Trophoblast cell (in vitro differentiated cells and primary cell): Measurements from ENCODE around the gene COG2.

Experiments
- DNase-seq, 2 donors: peaks; one replicate each; pipeline ENCODE4 v3.0.0-alpha.2; 2016
- H2AFZ ChIP-seq: 2 replicates; pipeline ENCODE4 v1.6.1; 2013; ENCODE audit warnings: low read length, moderate library complexity, mild to moderate bottlenecking; ENCODE audit not compliant: insufficient read depth, poor library complexity
- H2AK5ac ChIP-seq: 2 replicates; pipeline ENCODE4 v1.6.1; 2013; ENCODE audit warnings: mild to moderate bottlenecking, low read length
- H2BK120ac ChIP-seq: 2 replicates; pipeline ENCODE4 v1.6.1; 2013; ENCODE audit warnings: low read length, mild to moderate bottlenecking, moderate library complexity; ENCODE audit not compliant: insufficient read depth, poor library complexity
- H2BK12ac ChIP-seq: 2 replicates; pipeline ENCODE4 v1.6.1; 2013; ENCODE audit warnings: mild to moderate bottlenecking, low read length, moderate library complexity
- H2BK5ac ChIP-seq: 2 replicates; pipeline ENCODE4 v1.6.1; 2013; ENCODE audit warnings: low read length, low read depth, moderate library complexity, mild to moderate bottlenecking; ENCODE audit not compliant: poor library complexity
- H3K14ac ChIP-seq: 2 replicates; pipeline ENCODE4 v1.6.1; 2013; ENCODE audit warnings: mild to moderate bottlenecking, low read length
- H3K18ac ChIP-seq: 2 replicates; pipeline ENCODE4 v1.6.1; 2013; ENCODE audit warnings: mild to moderate bottlenecking, low read length
- H3K23ac ChIP-seq: 2 replicates; pipeline ENCODE4 v1.6.1; 2013; ENCODE audit warnings: low read length
- H3K27ac ChIP-seq: 2 replicates; pipeline ENCODE4 v1.5.1; 2013; ENCODE audit warnings: low read depth, mild to moderate bottlenecking, inconsistent platforms, low read length, moderate library complexity
- H3K27me3 ChIP-seq: 2 replicates; pipeline ENCODE4 v1.6.1; 2013; ENCODE audit warnings: inconsistent platforms, mild to moderate bottlenecking, low read length, moderate library complexity; ENCODE audit not compliant: insufficient read depth
- H3K36me3 ChIP-seq, 2 experiments: 1 replicate in 1 of 2; 2 replicates in 1 of 2; pipeline ENCODE4 v1.6.1; 2013; ENCODE audit warnings: low read length in 2 of 2, mild to moderate bottlenecking in 2 of 2, moderate library complexity in 1 of 2; ENCODE audit not compliant: insufficient read depth in 2 of 2, control insufficient read depth in 1 of 2
- H3K4ac ChIP-seq: 2 replicates; pipeline ENCODE4 v1.6.1; 2013; ENCODE audit warnings: low read depth, mild to moderate bottlenecking, low read length, moderate library complexity
- H3K4me1 ChIP-seq, 2 experiments: 1 replicate in 1 of 2; 2 replicates in 1 of 2; pipeline ENCODE4 v1.6.1; 2013; ENCODE audit warnings: low read length in 2 of 2, mild to moderate bottlenecking in 2 of 2, moderate library complexity in 1 of 2; ENCODE audit not compliant: insufficient read depth in 2 of 2, control insufficient read depth in 1 of 2
- H3K4me2 ChIP-seq: 2 replicates; pipeline ENCODE4 v1.6.1; 2013; ENCODE audit warnings: inconsistent platforms, mild to moderate bottlenecking, low read length, moderate library complexity
- H3K4me3 ChIP-seq: 2 replicates; pipeline ENCODE4 v1.5.1; 2013; ENCODE audit warnings: mild to moderate bottlenecking, low read depth, low read length, inconsistent platforms
- H3K79me1 ChIP-seq: one replicate; pipeline ENCODE4 v1.6.1; 2013; ENCODE audit warnings: low read length
- H3K79me2 ChIP-seq: 2 replicates; pipeline ENCODE4 v1.6.1; 2013; ENCODE audit warnings: low read length, mild to moderate bottlenecking; ENCODE audit not compliant: control insufficient read depth, insufficient read depth, poor library complexity
- H3K9ac ChIP-seq: 2 replicates; pipeline ENCODE4 v1.6.1; 2013; ENCODE audit warnings: mild to moderate bottlenecking, low read length
- H3K9me3 ChIP-seq: 2 replicates; pipeline ENCODE4 v1.6.1; 2013; ENCODE audit warnings: low read depth, mild to moderate bottlenecking, control low read depth, inconsistent platforms, low read length; ENCODE audit not compliant: insufficient read depth
- H4K12ac ChIP-seq: 2 replicates; pipeline ENCODE4 v1.6.1; 2013; ENCODE audit warnings: low read depth, mild to moderate bottlenecking, low read length, moderate library complexity
- H4K8ac ChIP-seq: 2 replicates; pipeline ENCODE4 v1.6.1; 2013; ENCODE audit warnings: low read depth, mild to moderate bottlenecking, low read length, moderate library complexity
- H4K91ac ChIP-seq: one replicate; pipeline ENCODE4 v1.6.1; 2013; ENCODE audit warnings: low read depth, mild to moderate bottlenecking, low read length, moderate library complexity
- WGBS: extraction: QIAGEN DNeasy Blood & Tissue Kit; methylation state at CpG from one replicate; pipeline ENCODE4 v1.1.7; 2013; ENCODE audit warnings: missing lambda C conversion rate; ENCODE audit not compliant: insufficient read length, insufficient coverage; ENCODE audit errors: extremely low coverage; 5-methylcytosine and 5-hydroxymethylcytosine counted together

The COG2 gene

DNA sequence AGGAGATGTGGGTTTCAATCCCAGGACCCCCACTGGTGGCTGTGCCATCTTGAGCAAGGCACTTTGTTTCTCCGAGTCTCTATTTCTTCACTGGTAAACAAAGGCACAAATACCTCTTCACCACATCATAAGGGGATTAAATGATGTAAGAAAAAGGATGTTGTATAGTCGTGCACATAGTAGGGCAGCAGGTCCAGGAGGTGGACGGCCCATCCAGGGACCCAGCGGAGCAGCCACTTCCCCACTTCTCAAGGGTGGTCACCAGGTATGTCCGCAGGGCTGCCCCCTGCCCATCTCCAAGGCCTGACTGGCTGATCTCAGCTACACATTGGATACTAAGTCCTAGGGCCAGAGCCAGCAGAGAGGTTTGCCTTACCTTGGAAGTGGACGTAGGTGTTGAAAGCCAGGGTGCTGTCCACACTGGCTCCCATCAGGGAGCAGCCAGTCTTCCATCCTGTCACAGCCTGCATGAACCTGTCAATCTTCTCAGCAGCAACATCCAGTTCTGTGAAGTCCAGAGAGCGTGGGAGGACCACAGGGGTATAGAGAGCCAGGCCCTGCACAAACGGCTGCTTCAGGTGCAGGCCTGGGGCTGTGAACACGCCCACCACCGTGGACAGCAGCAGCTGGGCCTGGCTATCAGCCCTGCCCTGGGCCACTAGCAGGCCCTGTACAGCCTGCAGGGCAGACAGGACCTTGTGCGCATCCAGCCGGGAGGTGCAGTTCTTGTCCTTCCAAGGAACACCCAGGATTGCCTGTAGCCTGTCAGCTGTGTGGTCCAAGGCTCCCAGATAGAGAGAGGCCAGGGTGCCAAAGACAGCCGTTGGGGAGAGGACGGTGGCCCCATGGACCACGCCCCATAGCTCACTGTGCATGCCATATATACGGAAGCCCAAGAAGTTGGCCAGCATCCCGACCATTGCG is 67.6 kb downstream of the COG2 start:
- H4K91ac ChIP-seq: no peak overlapping the region
- no peak overlapping the region for H4K8ac ChIP-seq
- H3K9me3 ChIP-seq: no peaks in the 10 kb centered on the region
- H3K27me3 ChIP-seq: no peaks in the 10 kb centered on the region
- no peak overlapping the region for H3K4ac ChIP-seq
- no peaks in the 10 kb centered on the region for H3K79me1 ChIP-seq
- no peak overlapping the region for H3K4me2 ChIP-seq
- no peak overlapping the region for H2AK5ac ChIP-seq
- no peak overlapping the region for H3K18ac ChIP-seq
- H2BK12ac ChIP-seq: no peak overlapping the region
- no peak overlapping the region for H4K12ac ChIP-seq
- no peak overlapping the region for H3K4me3 ChIP-seq
- H3K36me3 ChIP-seq: no peaks in the 10 kb centered on the region
- no peak overlapping the region for H2BK120ac ChIP-seq
- H3K9ac ChIP-seq: no peak overlapping the region
- no peak overlapping the region for H2BK5ac ChIP-seq
- H3K4me1 ChIP-seq: peaks cover 5 to 7% of the 10 kb centered on the region in 2 experiments
- no peak overlapping the region for H3K23ac ChIP-seq
- no peak for DNase-seq
- no peak overlapping the region for H2AFZ ChIP-seq
- H3K27ac ChIP-seq: no peak overlapping the region
- H3K79me2 ChIP-seq: no peaks in the 10 kb centered on the region
- no CpG with 5 or more reads among the region's 18 CpGs for WGBS
- H3K14ac ChIP-seq: no peak overlapping the region

DNA sequence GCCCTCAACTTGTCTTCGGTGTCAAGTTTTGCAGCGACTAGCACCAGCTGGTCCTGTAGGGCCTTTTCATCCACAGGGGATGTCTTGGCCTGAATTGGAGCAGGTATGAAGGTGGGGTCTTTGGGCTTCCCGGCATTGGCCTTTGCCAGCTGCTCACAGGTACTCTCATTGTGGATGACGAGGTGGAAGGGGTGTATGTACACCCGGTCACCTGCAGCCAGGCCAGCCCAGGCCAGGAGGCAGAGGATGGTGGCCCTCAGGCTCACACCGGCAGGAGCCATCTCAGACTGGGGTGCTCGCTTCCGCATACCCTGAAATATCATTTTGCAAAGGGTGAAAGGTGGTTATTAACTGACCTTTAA is 68.2 kb downstream of the COG2 start:
- no peaks in the 10 kb centered on the region for H3K27me3 ChIP-seq
- H2AK5ac ChIP-seq: no peak overlapping the region
- no peak overlapping the region for H4K91ac ChIP-seq
- H4K12ac ChIP-seq: no peak overlapping the region
- no peak overlapping the region for H3K27ac ChIP-seq
- no peak overlapping the region for H3K23ac ChIP-seq
- H3K4ac ChIP-seq: no peak overlapping the region
- H3K4me3 ChIP-seq: no peak overlapping the region
- no peak overlapping the region for H3K14ac ChIP-seq
- no peaks in the 10 kb centered on the region for H3K79me2 ChIP-seq
- no peak overlapping the region for H2AFZ ChIP-seq
- no peak overlapping the region for H4K8ac ChIP-seq
- no peak overlapping the region for H3K9ac ChIP-seq
- no peaks in the 10 kb centered on the region for H3K9me3 ChIP-seq
- no peak for DNase-seq
- no peak overlapping the region for H2BK120ac ChIP-seq
- no peak overlapping the region for H3K4me2 ChIP-seq
- no peak overlapping the region for H2BK5ac ChIP-seq
- H2BK12ac ChIP-seq: no peak overlapping the region
- no peaks in the 10 kb centered on the region for H3K79me1 ChIP-seq
- H3K36me3 ChIP-seq: no peaks in the 10 kb centered on the region
- no peak overlapping the region for H3K18ac ChIP-seq
- no CpG with 5 or more reads among the region's 8 CpGs for WGBS
- peaks cover 5 to 7% of the 10 kb centered on the region in 2 experiments for H3K4me1 ChIP-seq

DNA sequence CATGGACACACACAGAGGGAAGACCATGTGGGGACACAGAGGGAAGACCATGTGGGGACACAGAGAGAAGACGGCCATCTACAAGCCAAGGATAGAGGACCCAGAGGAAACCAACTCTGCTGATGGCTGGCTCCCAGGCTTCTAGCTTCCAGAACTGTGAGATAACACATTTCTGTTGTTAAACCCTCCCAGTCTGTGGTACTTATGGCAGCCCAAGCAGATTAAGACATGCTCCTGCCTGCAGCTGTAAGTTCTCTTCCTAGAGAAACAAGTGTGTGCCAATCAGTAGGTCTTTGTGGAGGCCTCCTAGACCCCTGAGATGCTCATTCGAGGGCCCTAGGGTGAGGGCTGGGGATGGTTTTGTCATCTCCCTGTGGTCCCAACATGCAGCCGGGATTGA is 69.0 kb downstream of the COG2 start:
- Histone ChIP-seq H4K91ac (no peak overlapping the region), H2AFZ (no peak overlapping the region), H3K9ac (no peak overlapping the region), H2AK5ac (no peak overlapping the region), H4K12ac (no peak overlapping the region), H3K4me3 (no peak overlapping the region), H3K4me2 (no peak overlapping the region), H3K79me2 (no peaks in the 10 kb centered on the region), H3K23ac (no peak overlapping the region), H4K8ac (no peak overlapping the region), H3K27me3 (no peaks in the 10 kb centered on the region), H3K9me3 (no peaks in the 10 kb centered on the region), H3K4ac (no peak overlapping the region), H3K36me3 (no peaks in the 10 kb centered on the region), H3K14ac (no peak overlapping the region), H3K27ac (no peak overlapping the region), H2BK12ac (no peak overlapping the region), H3K79me1 (no peaks in the 10 kb centered on the region), H3K4me1 (peaks cover 5 to 7% of the 10 kb centered on the region in 2 experiments), H3K18ac (no peak overlapping the region), H2BK120ac (no peak overlapping the region), H2BK5ac (no peak overlapping the region)
- no CpG with 5 or more reads among the region's 3 CpGs for WGBS
- no peak for DNase-seq

DNA sequence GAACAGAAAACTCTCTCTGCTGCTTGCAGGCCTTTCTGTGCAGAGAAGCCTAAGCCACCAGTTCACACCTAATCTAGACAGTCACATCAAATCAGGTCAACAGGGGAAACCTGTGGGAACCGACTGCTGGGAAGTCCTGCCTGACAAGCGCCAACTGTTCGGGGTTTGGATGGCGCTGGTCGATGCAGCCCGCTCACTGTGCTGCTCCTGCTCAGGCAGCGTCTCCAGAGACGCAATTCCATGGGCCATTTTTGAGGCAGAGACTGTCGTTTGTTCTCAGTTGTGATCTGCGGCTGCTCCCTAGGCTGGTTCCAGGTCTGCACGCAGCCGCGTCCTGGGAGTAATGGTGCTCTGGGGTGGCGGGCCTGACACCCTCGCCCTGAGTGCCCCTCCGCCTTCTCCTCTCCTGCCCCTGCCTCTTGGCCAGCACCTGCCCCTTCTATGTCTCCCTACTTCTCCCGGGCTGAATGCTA is 70.2 kb downstream of the COG2 start:
- H3K23ac ChIP-seq: no peak overlapping the region
- no peak overlapping the region for H3K9ac ChIP-seq
- H3K36me3 ChIP-seq: no peaks in the 10 kb centered on the region
- no peak overlapping the region for H4K8ac ChIP-seq
- no peaks in the 10 kb centered on the region for H3K79me1 ChIP-seq
- H2AK5ac ChIP-seq: no peak overlapping the region
- no peaks in the 10 kb centered on the region for H3K9me3 ChIP-seq
- WGBS: no CpG with 5 or more reads among the region's 17 CpGs
- no peak overlapping the region for H4K91ac ChIP-seq
- no peak overlapping the region for H3K4me3 ChIP-seq
- H3K27ac ChIP-seq: no peak overlapping the region
- H2AFZ ChIP-seq: no peak overlapping the region
- H4K12ac ChIP-seq: no peak overlapping the region
- H3K27me3 ChIP-seq: no peaks in the 10 kb centered on the region
- no peaks in the 10 kb centered on the region for H3K79me2 ChIP-seq
- H3K4ac ChIP-seq: no peak overlapping the region
- no peak overlapping the region for H3K18ac ChIP-seq
- no peak overlapping the region for H2BK12ac ChIP-seq
- H2BK5ac ChIP-seq: no peak overlapping the region
- H3K14ac ChIP-seq: no peak overlapping the region
- no peak overlapping the region for H3K4me2 ChIP-seq
- no peak for DNase-seq
- peaks cover 5 to 7% of the 10 kb centered on the region in 2 experiments for H3K4me1 ChIP-seq
- H2BK120ac ChIP-seq: no peak overlapping the region
